GM18507 (cell line): ENCODE measurements around the gene AUNIP.

Experiments used
- DNase-seq: peaks from one replicate; pipeline ENCODE4 v3.0.0; 2011; ENCODE audit warnings: low read depth; ENCODE audit not compliant: insufficient read length; ENCODE audit errors: extremely low spot score
- FAIRE-seq: peaks from 2 replicates; lab custom pipeline; 2011; peaks lifted over from hg19 to GRCh38; lab: Jason Lieb, UNC

AUNIP gene

DNA sequence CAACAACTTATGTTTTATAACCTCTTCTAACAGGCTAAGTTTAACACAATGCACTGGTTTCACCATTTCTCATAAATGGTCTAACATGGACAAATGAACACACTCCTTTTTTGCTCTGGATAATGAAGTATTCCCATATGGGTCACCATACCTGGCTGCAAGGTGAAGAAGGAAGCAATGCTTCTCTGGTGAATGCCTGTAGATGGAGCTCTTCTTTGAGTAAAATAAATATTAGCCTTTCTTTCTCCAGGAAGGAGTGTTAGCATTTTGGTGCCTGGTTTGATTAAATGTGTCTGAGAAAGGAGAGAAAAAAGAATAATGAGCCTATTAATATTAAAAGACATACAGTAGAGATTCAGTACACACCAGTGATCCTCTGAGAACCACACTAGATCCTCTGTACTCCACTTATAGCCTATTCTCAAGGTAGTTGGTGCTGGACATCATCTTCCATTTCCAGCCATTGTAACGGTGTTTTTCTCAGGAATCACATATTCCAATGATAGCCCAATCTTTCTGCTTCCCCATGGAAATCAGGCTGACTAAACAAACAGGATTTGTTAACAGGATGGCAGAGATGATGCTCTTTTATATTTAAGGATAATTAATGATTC, 21.9 kb downstream of the AUNIP start:
- DNase-seq (no peak), FAIRE-seq (peak; percentile 50)

DNA sequence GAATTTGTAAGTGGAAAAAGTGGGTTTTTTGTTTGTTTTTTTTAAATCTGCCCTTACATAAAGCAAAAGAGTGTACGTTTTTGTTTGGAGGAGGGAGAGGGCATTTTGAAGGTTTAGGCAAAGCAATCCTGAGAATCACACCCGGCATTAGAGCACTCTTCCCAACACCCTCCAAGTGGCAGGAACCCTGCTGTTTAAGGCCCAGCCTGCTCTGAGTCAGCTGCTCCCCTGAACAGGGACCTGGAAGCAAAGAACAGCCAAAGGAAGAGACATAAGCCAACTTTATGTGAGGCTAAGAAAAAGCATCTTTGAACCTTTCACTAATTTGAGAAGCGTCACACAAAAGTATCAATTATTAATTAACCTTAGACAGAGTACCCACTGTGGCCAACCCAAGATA, 22.6 kb downstream of the AUNIP start:
- FAIRE-seq (no peak), DNase-seq (no peak)

DNA sequence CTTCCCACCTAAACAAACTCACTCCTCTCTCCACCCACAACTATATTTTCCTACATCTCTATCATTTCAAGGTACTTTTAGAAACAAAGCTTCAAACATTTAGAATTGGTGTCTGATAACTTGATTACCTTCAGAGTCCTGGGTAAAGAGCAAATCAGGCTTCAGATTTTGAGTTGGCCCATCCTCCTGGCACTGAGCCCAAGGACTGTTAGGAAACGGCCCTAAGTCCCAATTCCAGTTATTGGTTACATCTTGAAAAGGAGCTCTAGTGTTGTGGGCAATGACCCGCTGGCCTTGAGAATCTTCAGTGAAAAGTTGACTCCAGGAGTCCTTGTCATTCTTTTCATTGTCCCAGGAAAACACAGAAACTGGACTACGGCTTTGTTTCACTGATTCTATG, 24.4 kb downstream of the AUNIP start:
- FAIRE-seq (no peak), DNase-seq (no peak)

DNA sequence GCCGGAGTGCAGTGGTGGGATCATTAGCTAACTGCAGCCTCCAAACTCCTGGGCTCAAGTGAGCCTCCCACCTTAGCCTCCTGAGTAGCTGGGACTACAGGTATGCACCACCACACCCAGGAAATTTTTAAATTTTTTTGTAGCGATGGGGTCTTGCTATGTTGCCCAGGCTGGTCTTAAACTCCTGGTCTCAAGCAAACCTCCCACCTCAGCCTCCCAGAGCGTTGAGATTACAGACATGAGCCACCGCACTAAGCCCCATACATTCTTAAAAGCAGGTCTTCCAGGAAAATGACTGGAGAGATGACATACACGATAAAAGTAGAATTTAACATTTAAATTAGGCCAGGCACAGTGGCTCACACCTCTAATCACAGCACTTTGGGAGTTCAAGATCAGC, 26.1 kb downstream of the AUNIP start:
- no peak for FAIRE-seq
- no peak for DNase-seq

DNA sequence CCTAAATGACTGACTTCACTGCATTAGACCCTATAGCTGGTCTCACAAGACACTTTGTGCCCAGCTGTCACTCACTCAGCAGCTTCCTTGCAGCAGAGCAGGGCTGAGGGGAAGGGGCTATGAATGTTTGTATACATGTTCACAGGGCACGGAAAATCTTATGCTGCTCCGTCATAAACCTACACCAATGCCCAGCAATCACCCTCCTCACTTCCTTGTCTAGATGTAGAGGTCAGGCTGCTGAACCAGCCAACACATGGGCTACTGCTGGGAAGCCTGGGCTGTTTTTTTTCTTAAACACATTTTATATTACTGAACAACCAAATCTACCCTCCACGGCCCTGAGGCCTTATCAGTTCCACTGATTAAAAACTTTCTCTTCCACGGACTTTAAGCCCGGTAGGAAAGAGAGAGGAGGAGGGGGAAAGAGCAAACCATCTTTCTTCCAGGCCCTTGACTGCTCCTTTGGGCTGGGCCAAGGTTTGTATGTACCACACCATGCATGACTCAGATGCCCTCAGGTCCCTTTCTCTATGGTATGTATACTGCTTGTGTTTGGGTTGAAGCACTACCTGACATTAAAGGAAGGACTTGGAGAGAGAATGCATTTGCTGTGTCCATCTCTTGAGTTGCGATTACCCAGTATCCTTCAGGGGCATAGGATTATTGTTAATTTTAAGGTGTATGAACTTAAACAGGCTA, 26.8 kb downstream of the AUNIP start:
- no peak for FAIRE-seq
- no peak for DNase-seq

DNA sequence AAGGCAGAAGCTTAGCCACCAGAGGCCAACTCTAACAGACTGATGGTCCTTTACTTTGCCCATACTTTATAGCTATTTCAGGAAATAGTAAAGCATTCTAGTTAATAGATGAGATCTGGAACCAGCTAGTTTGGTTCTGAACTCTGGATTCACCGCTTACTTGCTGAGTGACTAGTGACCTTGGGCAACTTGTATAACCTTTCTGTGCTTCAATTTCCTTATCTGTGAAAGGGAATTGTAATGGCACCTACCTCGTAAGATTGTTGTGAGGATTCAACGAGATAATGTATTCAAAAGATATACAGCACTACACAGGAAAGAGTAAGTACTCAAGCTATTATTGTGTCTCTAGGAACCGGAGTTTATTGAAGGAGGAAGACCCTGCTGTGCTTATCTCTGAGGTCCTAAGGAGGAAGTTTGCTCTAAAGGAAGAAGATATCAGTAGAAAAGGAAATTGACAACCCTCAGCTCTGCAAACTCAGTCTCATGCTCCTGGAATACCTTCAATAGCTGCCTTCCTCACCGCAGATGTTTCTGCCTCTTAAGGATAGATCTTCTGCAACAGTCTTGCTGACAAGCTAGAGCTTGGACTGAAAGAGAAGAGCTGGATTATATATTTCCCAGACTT, 27.6 kb downstream of the AUNIP start:
- DNase-seq: no peak
- FAIRE-seq: no peak

DNA sequence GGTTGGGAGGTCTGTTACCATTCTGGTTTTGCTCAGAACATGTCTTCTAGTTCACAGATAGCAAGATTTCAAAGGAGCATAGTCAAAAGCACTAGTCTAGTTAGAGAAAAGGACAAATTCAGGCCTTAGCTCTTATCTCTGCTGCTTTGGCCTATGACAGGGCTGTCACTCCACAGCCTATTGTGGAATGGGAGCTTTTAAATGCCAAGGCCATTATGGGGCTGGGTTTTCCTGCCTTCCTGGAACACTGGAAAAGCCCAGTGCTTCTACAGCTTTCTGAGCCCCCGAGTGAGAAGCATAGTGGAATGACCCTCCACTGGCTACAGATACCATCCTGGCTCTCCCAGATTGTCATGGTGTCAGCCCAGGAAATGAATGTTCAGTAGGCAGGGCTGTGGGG, 30.2 kb downstream of the AUNIP start:
- FAIRE-seq (no peak), DNase-seq (no peak)

DNA sequence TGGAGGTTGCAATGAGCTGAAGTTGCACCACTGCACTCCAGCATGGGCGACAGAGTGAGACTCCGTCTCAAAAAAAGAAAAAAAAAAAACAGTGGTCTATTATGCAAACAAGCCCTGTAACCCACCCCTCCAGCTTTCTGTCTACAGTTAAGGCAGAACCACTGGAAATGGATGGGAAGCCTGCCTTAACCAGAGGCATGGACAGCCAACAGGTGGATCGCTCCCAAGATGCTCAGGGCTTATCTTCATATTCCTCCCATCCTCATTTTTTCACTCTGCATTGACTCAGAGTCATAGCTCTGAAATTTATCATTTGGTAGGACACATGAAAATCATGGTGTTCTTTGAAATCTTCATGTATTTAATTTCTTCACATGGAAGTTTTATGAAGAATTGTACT, 30.8 kb downstream of the AUNIP start:
- no peak for FAIRE-seq
- DNase-seq: no peak

DNA sequence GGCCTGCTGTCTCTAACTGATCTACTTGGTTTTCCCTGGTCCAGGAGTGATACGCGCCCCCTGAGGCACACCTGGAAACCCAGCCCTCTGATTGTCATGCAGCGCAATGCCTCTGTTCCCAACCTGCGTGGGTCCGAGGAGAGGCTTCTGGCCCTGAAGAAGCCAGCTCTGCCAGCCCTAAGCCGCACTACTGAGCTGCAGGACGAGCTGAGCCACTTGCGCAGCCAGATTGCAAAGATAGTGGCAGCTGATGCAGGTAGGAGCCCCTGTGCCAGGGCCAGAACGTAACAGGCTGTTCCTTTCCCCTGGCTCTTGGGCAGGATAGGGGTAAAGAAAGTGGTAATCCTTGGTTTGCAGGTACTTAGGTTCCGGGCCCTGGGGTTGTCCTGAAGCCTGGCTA, 32.7 kb downstream of the AUNIP start:
- FAIRE-seq (no peak), DNase-seq (no peak)

DNA sequence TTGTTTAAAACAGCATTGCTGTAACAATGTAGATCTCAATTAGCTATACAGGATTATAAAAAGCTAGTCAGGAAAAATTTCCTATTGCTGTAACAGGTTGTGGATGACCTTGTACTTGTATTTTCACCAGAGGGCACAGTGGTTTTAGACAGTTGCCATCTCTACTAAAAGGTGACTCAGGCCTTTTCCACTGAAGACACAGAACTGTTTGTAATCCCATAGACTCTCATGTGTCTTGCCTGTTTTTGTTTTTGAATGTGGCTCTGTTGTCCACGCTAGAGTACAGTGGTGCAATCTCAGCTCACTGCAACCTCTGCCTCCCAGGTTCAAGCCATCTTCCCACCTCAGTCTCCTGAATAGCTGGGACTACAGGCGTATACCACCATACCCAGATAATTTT, 33.7 kb downstream of the AUNIP start:
- no peak for FAIRE-seq
- no peak for DNase-seq

DNA sequence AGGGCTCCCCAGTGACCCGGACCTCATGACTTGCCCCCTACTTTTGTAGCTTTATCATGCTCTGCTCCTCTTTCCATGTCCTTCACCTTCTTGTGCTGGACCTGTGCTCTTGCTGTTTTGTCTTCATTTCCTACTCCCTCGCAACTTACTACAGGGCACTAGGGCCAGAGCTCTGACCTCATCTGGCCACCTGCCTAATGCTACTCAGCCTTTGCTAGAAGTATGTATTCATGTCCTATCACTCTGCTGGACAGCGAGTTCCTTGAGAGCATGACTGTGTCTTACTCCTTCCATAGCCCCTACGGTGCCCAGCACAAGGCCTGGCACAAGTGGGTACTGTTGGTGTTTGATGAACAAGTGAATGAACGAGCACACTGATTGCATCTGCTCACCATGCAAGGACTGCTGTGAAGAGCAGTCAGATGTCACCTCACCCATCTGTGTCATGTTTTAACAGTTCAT, 37.6 kb downstream of the AUNIP start:
- FAIRE-seq: no peak
- no peak for DNase-seq

DNA sequence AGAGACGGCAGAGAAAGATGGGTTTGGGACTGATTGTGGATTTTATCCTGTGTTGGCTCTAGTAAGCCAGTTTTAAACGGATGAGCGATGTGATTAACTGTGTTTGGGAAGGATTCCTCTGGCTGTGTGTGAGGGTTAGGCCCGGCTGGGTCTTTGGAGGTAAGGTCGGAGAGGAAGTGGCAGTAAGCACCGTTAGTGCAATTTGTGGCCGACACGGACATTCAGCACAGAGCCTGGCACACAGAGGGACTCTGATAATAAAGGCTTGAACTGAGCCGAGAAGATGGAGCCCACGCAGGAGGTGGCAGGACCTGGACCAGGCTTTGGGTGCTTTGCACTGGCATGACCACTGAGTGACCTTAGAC, 38.2 kb downstream of the AUNIP start:
- no peak for FAIRE-seq
- DNase-seq: no peak

DNA sequence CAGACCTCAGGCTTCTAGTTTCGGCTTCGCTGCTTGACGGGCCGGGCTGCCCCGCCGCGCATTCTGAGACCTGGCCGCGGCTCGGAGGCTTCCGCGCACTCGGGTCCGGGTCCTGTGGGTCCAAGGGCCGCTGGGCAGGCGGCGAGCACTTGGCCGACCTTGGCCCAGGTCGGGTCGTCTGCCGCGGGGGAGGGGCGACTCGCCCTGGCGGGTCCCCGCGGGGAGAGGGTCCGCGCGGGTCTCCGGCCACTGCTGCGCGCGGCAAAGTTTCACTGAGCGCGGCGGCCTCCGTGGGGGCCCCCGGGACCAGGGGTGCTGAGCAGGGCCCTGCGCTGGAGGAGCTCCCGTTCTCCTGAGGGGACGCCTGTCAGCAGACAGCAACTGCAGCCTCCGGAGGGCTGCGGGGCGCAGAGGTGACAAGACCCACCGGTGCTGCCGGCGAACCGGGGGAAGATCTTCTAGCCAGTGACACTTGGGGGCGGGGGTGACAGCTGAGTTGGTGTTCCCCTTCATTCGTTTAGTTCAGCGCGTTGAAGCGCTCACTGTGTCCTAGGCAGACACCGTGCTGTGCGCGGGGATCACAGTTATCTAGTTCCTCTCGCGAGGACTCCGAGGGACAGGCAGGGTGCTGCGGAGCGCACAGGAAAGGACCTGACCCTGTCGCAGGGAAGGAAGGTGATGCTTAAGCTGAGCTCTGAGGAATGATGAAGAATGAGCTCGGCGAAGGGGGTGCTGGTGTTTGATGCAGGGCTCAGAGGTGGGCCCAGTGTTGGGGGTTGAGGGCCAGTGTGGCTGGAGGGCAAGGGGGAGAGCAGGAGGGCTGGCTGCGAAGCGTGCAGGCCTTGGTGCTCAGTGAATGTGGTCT, 38.8 kb downstream of the AUNIP start:
- peak; percentile 80 for DNase-seq
- FAIRE-seq: peak; percentile 90

DNA sequence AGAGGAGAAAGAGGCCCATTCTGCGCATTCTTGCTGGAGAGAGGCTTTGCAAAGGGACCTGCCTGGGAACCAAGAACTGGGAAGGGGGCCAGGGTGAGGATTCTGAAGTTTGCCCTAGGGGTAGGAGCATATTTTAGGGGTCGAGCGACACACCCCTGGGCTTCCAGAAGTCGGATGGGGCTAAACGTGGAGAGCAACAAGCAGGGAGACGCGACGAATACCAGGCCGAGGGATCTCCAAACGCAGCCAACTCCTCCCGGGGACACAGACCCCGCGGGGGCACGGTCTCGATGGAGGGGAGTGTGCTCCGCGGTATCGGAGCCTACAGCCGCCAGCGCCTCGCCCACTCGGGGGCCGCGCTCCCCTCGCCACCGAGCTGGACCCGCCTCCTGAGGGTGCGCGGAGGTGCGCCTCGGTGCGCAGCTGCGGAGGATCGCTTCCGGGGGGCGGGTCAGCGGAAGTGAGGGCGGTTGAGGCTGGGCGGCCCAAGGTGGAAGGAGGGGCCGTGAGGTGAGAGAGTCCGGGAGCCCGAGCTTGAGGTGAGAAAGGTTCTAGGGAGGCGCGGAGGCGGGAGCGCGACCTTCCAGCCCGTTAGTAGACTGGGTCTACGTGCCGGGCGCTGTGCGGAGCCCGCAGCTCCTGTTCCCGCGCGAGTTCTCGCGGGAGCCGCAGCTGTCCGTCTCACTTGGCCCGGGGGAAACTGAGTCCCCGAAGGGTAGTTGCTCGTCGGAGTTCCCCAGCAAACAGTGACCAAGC, 39.6 kb downstream of the AUNIP start, which contains the start of gene MTFR1L:
TSS of gene MTFR1L (plus strand) at position 464 of the 756 bp plus-strand sequence. CDS start 3,151 bp downstream, outside the sequence.
- FAIRE-seq (peak; percentile 97), DNase-seq (peak; percentile 98)

DNA sequence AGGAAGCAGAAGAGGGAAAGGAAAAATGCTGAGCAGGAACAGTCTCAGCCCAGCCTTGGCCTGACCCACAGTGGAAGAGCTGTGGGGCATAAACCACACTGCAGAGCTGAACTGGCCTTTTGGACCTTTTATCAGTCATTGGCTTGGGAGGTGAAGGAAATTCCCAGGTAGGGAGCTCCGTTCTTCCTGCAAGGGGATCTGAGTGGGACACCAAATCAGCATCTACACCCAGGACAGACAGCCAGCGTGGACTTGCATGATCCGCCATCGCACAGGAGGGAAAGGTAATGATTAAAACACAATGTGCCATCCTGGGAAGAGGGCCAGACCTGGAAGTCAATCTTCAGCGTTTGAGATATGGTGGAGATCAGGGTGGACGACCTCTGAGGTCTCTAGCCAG, 40.7 kb downstream of the AUNIP start:
- FAIRE-seq (no peak), DNase-seq (no peak)

DNA sequence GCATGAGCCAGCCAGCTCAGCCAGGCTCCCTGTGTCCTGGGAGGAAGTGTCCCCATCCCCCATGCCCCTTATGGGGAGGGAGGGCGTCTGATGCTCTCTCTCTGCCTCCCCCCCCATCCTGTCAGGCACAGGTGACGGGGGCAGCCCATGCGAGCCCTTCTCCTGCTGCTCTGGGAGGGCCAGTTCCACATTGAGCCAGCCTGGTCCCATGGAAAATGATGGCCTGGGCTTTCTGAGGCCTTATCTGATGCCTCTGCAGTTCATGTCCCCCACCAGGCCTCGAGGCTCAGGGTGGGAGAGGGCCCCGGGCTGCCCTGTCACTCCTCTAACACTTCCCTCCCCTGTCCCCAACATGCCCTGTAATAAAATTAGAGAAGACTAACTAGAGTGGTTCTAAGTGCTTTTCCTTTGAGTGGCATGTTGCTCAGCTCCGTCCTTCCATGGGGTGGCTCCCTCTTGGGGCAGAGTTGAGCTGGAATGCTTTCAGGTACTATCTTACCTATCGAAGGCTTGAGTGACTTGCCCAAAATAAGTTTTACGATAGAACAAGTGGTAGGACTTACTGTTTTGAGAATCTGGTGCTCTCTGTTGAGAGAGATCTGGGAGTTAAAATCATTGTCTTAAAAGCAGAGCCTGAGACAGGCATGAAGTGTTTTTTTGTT, 41.3 kb downstream of the AUNIP start:
- DNase-seq (no peak), FAIRE-seq (no peak)

DNA sequence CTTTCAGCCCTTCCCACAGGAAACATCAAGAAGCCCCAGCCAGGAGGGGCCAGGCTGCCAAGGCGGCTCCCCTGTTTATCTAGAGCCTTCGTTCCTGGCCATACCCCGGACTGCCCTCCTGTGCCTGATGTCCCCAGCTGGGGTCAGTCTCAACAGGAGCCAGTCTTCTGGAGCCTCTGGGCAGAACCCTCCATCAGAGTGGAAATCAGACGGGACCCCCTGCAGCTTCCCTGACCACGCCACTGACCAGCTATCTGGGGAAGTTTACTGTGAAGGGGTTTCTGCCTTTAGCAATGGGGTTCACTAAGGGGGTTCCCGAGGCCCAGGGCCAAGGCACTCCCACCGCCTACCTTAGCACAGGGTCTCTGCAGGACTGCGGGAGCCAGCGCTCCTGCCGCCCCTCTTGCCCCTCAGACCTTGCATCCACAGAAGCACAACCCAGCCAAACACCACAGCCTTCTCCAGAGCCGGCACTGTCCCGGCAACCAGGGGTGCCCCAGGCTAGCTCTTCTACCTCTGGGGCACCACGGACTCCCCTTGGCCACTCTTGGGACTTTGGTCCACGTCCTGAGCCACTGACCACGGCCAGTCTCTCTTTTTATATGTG, 43.0 kb downstream of the AUNIP start:
- FAIRE-seq (no peak), DNase-seq (no peak)
